ENCODE measurements around the gene CNPY1. TPM values are rescaled to one million over a fixed set of nuclear protein-coding genes. Genes with fewer than 3 reads are reported as not detected.
"Not testable (repeated sequence)": the region's sequence is repeated elsewhere in the genome, so short reads cannot be mapped to it uniquely, and the experiment has no call there.

The CNPY1 gene
- total RNA-seq, 4 donors from 2014 or later = not detected

DNA sequence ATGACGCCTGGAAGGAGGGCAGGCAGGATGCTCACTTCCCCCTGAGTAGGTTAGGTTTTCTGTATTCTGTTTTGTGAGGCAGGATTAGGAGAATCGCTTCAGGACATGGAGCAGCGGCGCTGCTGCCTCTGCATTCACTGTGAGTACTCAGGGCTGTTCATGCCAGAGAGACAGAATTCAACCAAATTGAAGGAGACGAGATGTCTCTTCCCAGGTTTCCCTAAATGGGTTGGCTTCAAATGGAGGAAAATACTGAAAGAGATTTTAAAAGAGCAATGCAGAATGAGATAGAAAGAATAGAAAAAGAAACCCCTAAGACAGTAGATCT lies 21.9 kb upstream of the CNPY1 start:
- Histone ChIP-seq H3K4me3 (no peak overlapping the region), H3K9me3 (no peaks in the 10 kb centered on the region), H3K36me3 (no peaks in the 10 kb centered on the region), H3K4me1 (no peaks in the 10 kb centered on the region), H3K27ac (no peak overlapping the region), H3K27me3 (peaks cover 36% of the 10 kb centered on the region)
- no peak for DNase-seq (ENCODE audit: low spot score in 2 of 2)
- TF ChIP-seq POLR2A (IDR thresholded peaks at IDR 0.05) (no peak), POLR2AphosphoS5 (IDR thresholded peaks at IDR 0.05) (no peak), EP300 (IDR thresholded peaks at IDR 0.05) (no peak)
- TF ChIP-seq, protein P1, sequence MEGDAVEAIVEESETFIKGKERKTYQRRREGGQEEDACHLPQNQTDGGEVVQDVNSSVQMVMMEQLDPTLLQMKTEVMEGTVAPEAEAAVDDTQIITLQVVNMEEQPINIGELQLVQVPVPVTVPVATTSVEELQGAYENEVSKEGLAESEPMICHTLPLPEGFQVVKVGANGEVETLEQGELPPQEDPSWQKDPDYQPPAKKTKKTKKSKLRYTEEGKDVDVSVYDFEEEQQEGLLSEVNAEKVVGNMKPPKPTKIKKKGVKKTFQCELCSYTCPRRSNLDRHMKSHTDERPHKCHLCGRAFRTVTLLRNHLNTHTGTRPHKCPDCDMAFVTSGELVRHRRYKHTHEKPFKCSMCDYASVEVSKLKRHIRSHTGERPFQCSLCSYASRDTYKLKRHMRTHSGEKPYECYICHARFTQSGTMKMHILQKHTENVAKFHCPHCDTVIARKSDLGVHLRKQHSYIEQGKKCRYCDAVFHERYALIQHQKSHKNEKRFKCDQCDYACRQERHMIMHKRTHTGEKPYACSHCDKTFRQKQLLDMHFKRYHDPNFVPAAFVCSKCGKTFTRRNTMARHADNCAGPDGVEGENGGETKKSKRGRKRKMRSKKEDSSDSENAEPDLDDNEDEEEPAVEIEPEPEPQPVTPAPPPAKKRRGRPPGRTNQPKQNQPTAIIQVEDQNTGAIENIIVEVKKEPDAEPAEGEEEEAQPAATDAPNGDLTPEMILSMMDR (IDR thresholded peaks at IDR 0.05) = no peak
- 50% methylated on average over 5 of the region's 5 CpGs for WGBS

DNA sequence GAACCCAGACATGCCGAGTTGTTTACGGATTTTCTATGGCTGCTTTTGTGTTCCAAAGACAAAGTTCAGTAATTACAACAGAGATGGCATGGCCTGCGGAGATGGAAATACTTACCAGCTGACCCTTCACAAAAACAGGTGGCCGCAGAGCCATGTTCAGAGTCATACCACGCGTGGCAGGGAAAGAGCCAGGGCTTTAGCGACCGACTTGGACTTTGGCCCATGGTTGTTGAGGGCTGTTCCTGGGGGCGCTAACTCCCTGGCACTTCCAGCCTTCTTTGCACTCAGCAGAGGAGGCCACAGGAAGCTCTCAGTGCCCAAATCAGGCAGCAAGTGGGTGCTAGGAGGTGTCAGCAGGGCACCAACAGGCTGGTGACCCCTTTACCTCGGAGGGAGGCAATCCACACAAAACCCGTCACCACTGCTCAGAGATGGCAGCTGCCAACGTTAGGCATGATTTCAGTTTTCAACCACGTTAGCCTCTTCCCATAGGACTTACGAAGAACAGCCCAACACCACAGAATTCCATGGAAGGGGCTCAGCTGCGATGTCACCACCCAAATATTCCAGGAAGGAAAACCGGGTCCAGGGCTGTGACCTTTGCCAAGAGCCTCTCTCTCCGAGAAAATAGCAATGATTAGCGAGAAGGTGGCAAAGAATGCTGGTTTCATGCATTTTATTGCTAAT lies 21.4 kb upstream of the CNPY1 start:
- Histone ChIP-seq H3K27me3 (peaks cover 34% of the 10 kb centered on the region), H3K9me3 (no peaks in the 10 kb centered on the region), H3K27ac (no peak overlapping the region), H3K36me3 (no peaks in the 10 kb centered on the region), H3K4me1 (no peaks in the 10 kb centered on the region), H3K4me3 (no peak overlapping the region)
- no peak for DNase-seq (ENCODE audit: low spot score in 2 of 2)
- TF ChIP-seq POLR2A (IDR thresholded peaks at IDR 0.05) (no peak), POLR2AphosphoS5 (IDR thresholded peaks at IDR 0.05) (no peak), EP300 (IDR thresholded peaks at IDR 0.05) (no peak)
- TF ChIP-seq, protein P1 (IDR thresholded peaks at IDR 0.05) = no peak
- WGBS = 61% methylated on average over 18 of the region's 18 CpGs

DNA sequence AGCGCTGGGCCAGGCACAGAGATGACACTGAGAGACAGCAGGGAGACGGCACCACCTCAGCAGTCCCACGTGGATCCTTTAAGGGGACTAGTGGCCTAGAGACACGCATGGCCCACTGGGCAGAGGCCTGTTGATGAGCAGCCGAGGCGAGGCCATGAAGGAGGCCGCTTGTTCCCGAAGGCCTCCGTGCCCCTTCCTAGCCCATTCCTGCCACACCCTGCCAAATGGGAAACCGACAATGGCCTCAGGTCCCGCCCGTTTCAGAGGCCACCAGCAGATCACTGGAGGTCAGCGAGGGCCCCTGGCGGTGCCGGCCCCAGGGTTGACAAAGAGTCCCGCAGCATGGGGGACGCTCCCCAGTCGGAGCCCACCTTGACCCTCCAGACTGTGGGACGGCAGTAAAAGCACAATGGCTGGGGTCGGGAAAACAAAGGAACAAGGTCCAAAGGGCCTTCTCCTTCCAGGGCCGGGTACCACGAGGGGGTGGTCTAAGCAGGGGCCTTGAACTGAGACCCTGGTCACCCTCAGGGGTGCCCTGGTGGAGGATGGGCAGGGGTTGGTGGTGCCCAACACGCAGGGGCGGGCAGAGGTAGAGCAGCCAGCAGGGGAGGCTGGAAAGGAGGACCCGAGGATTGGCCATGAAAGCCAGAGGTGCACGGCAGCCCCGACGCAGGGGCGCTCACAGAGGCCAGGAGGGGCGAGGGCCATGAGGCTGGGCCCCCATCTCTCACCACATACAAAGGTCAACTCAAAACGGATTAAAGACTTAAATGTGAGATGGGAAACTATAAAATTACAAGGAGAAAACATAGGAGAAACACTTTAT lies 19.9 kb upstream of the CNPY1 start:
- no peak for DNase-seq (ENCODE audit: low spot score in 2 of 2)
- Histone ChIP-seq H3K4me3 (no peak overlapping the region), H3K27ac (no peak overlapping the region), H3K27me3 (peaks cover 24% of the 10 kb centered on the region), H3K36me3 (no peaks in the 10 kb centered on the region), H3K9me3 (no peaks in the 10 kb centered on the region), H3K4me1 (no peaks in the 10 kb centered on the region)
- TF ChIP-seq, protein P1 (IDR thresholded peaks at IDR 0.05) = no peak
- TF ChIP-seq EP300 (IDR thresholded peaks at IDR 0.05) (no peak), POLR2A (IDR thresholded peaks at IDR 0.05) (no peak), POLR2AphosphoS5 (IDR thresholded peaks at IDR 0.05) (no peak)
- 91% methylated on average over 27 of the region's 31 CpGs for WGBS

DNA sequence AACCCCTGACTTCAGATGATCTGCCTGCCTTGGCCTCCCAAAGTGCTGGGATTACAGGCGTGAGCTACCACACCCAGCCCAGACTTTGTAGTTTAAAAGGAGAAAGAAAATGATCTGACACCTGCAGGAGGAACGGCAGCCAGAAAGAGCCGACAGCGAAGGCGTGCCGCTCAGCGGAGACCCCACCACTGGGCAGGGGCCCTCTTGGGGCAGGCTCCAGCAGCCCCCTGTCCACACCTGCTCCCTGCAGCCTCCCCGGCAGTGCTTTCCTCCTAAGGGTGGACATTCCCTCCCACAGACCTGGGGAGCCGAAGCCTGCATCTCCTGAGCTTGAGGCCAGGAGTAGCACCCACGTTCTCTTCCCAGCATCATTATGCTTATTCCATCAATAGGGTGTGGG lies 19.2 kb upstream of the CNPY1 start:
- TF ChIP-seq EP300 (IDR thresholded peaks at IDR 0.05) (no peak), POLR2A (IDR thresholded peaks at IDR 0.05) (no peak), POLR2AphosphoS5 (IDR thresholded peaks at IDR 0.05) (no peak)
- TF ChIP-seq, protein P1 (IDR thresholded peaks at IDR 0.05) = no peak
- 87% methylated on average over 7 of the region's 10 CpGs for WGBS
- H3K4me1 ChIP-seq = no peaks in the 10 kb centered on the region
- H3K4me3 ChIP-seq = no peak overlapping the region
- H3K27me3 ChIP-seq = peaks cover 18% of the 10 kb centered on the region
- DNase-seq (ENCODE audit: low spot score in 2 of 2) = no peak
- no peak overlapping the region for H3K27ac ChIP-seq
- no peaks in the 10 kb centered on the region for H3K9me3 ChIP-seq
- no peaks in the 10 kb centered on the region for H3K36me3 ChIP-seq

DNA sequence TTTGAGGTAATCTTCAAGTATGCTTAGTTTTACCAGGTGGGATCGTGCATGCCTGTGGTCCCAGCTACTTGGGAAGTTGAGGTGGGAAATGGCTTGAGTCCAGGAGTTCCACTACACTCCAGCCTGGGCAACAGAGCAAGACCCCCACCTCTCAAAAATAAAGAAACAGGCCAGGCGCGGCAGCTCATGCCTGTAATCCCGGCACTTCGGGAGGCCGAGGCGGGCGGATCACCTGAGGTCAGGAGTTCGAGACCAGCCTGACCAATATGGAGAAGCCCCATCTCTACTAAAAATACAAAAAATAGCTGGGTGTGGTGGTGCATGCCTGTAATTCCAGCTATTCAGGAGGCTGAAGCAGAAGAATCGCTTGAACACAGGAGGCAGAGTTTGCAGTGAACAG lies 16.6 kb upstream of the CNPY1 start:
- H3K27ac ChIP-seq; H3K36me3 ChIP-seq; DNase-seq (ENCODE audit: low spot score in 2 of 2); H3K4me1 ChIP-seq; H3K9me3 ChIP-seq; H3K4me3 ChIP-seq: not testable (repeated sequence)
- H3K27me3 ChIP-seq = peaks cover 28% of the 10 kb centered on the region
- 94% methylated on average over 10 of the region's 10 CpGs for WGBS

Data from suprapubic skin (tissue), 4 donors.